DMS53 treated with DMSO at 0.1 percent for 48 hours (cell line): ENCODE data around the gene DLK1.

Source experiments
- DNase-seq: peaks from one replicate; lab custom pipeline; 2025; ENCODE audit not compliant: unreplicated experiment; lab: John Stamatoyannopoulos, UW

DLK1 gene

GRCh38 chr14:100693877-100694578 lies 32.7 kb upstream of the DLK1 start:
- DNase-seq, result no peak

- no peak for DNase-seq
Observed at GRCh38 chr14:100694579-100695422, 31.9 kb upstream of the DLK1 start.

- DNase-seq, result no peak
Observed at GRCh38 chr14:100695423-100695738, 31.3 kb upstream of the DLK1 start.

- no peak for DNase-seq
Observed at GRCh38 chr14:100696008-100696407, 30.7 kb upstream of the DLK1 start.

- no peak for DNase-seq
Observed at GRCh38 chr14:100696590-100696989, 30.1 kb upstream of the DLK1 start.

- no peak for DNase-seq
Observed at GRCh38 chr14:100698066-100698465, 28.6 kb upstream of the DLK1 start.

- no peak for DNase-seq
Observed at GRCh38 chr14:100698666-100699448, 27.8 kb upstream of the DLK1 start.

GRCh38 chr14:100701314-100701713 lies 25.4 kb upstream of the DLK1 start:
- DNase-seq, result no peak

- no peak for DNase-seq
Observed at GRCh38 chr14:100702590-100702989, 24.1 kb upstream of the DLK1 start.

GRCh38 chr14:100703386-100704220 lies 23.1 kb upstream of the DLK1 start:
- no peak for DNase-seq

- DNase-seq, result no peak
Observed at GRCh38 chr14:100706200-100706599, 20.5 kb upstream of the DLK1 start.

- no peak for DNase-seq
Observed at GRCh38 chr14:100706860-100707259, 19.8 kb upstream of the DLK1 start.

- DNase-seq, result peak; percentile 0
Observed at GRCh38 chr14:100708425-100709288, 18.0 kb upstream of the DLK1 start.

GRCh38 chr14:100709289-100710284 lies 17.1 kb upstream of the DLK1 start:
- DNase-seq, result no peak

- DNase-seq, result no peak
Observed at GRCh38 chr14:100710391-100710790, 16.3 kb upstream of the DLK1 start.

- no peak for DNase-seq
Observed at GRCh38 chr14:100710826-100711462, 15.7 kb upstream of the DLK1 start.

GRCh38 chr14:100711493-100711892 lies 15.2 kb upstream of the DLK1 start:
- DNase-seq, result no peak

GRCh38 chr14:100712490-100712889 lies 14.2 kb upstream of the DLK1 start:
- DNase-seq, result no peak
